ENCODE results near the gene KIF1B.

DNA sequence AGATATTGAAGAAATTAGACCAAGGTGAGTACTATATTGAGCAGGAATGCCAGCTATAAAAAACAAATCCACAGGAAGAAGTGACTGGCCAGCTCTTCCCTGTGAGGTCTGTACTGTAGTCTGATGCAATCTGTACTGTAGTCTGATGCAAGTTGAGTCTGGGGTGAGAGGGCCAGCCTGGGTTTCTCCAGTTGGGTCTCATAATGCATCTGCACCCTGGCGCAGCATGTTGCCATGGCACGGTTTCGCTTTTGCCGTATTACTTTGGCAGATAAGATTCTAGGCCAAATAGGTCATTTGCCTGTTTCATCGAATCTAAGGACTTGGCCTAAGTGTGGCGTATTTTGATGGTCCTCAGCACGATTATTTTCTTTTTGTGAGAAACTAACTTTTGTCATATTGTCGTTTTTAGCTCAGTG lies 164.1 kb downstream of the KIF1B start:
- TF ChIP-seq FOXM1 (IDR thresholded peaks at IDR 0.05; ENCODE audit: borderline replicate concordance, low read depth) (no peak), TAF1 (IDR thresholded peaks at IDR 0.05; ENCODE audit: low read depth) (no peak), YY1 (IDR thresholded peaks at IDR 0.05; ENCODE audit: low read depth) (no peak)
- TF ChIP-seq, protein P1, sequence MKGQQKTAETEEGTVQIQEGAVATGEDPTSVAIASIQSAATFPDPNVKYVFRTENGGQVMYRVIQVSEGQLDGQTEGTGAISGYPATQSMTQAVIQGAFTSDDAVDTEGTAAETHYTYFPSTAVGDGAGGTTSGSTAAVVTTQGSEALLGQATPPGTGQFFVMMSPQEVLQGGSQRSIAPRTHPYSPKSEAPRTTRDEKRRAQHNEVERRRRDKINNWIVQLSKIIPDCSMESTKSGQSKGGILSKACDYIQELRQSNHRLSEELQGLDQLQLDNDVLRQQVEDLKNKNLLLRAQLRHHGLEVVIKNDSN (IDR thresholded peaks at IDR 0.05), result no peak

All from Ishikawa (cell line).